A549 (cell line): Measurements from ENCODE around the gene TAF10.

Source experiments
- ESRRA ChIP-seq: fragments of 150-350 bp; IDR thresholded peaks from 2 replicates; pipeline ENCODE4 v1.6.1; 2014; ENCODE audit warnings: mild to moderate bottlenecking, low read length, borderline replicate concordance
- FOSB ChIP-seq: fragments of 250-450 bp; sonication (Bioruptor Pico); IDR thresholded peaks from 2 replicates; pipeline ENCODE4 v1.5.0; 2020; ENCODE audit warnings: mild to moderate bottlenecking, moderate library complexity
- JUN ChIP-seq, 2 experiments: fragments of >200 bp; sonication (Bioruptor Twin); formaldehyde crosslinking; IDR thresholded peaks; 2 replicates in 1 of 2; 3 replicates in 1 of 2; pipeline ENCODE4 v1.6.1; 2016 to 2017
- KDM1A ChIP-seq: fragments of 200-600 bp; sonication (generic); IDR thresholded peaks from 2 replicates; pipeline ENCODE4 v1.6.1; 2016; ENCODE audit warnings: low read depth, mild to moderate bottlenecking
- MAZ ChIP-seq: fragments of 150-350 bp; IDR thresholded peaks from 2 replicates; pipeline ENCODE4 v1.6.1; 2014; ENCODE audit warnings: antibody characterized with exemption, low read depth, low read length, borderline replicate concordance
- NR3C1 ChIP-seq: fragments of >200 bp; sonication (Bioruptor Twin); formaldehyde crosslinking; IDR thresholded peaks from 3 replicates; pipeline ENCODE4 v1.6.1; 2017
- POLR2A ChIP-seq: IDR thresholded peaks from 2 replicates; pipeline ENCODE4 v1.6.1; 2012; ENCODE audit warnings: mild to moderate bottlenecking, low read length
- TP53 ChIP-seq: fragments of 250-450 bp; sonication (Bioruptor Pico); IDR thresholded peaks from 2 replicates; pipeline ENCODE4 v1.5.0; 2021; ENCODE audit warnings: mild to moderate bottlenecking, moderate library complexity
- TF ChIP-seq, protein P1 (sequence below): fragments of >200 bp; sonication (Bioruptor Twin); formaldehyde crosslinking; IDR thresholded peaks from 3 replicates; pipeline ENCODE4 v1.5.1; 2016

DNA sequence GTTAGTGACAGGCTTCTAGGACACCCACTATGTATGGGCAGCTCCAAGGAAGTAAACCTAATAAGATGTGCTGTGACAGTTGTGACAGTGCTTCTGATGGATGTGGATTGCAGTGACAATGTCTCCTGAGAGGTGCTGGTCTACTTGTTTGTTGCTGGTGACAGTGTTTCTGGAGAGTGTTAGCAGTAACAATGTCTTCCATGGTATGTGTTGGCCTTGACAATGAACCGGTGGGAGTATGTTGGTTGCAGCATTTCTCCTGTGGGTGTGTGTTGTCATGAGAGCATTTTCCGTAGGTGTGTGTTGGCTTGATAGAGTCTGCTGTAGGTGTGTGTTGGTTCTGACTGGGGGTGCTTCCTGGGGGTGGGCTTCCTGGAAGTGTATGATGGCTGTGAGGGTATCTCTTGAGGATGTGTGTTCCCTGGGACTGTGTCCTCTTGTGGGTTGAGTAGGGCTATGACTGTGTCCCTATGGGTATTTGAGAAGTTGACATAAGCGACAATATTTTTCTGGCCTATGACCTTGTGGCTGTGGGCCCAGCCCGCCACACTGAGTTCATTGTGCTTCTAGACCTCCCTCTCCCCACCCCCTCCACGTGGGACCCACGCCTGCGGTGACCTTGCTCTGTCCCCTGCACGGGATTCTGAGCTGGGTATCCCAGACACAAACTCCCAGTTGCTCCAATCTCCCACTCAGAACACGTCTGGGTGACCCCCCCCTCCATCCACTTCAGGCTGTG is 42.4 kb upstream of the TAF10 start:
- TF ChIP-seq, protein P1, sequence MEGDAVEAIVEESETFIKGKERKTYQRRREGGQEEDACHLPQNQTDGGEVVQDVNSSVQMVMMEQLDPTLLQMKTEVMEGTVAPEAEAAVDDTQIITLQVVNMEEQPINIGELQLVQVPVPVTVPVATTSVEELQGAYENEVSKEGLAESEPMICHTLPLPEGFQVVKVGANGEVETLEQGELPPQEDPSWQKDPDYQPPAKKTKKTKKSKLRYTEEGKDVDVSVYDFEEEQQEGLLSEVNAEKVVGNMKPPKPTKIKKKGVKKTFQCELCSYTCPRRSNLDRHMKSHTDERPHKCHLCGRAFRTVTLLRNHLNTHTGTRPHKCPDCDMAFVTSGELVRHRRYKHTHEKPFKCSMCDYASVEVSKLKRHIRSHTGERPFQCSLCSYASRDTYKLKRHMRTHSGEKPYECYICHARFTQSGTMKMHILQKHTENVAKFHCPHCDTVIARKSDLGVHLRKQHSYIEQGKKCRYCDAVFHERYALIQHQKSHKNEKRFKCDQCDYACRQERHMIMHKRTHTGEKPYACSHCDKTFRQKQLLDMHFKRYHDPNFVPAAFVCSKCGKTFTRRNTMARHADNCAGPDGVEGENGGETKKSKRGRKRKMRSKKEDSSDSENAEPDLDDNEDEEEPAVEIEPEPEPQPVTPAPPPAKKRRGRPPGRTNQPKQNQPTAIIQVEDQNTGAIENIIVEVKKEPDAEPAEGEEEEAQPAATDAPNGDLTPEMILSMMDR, result no peak
- TF ChIP-seq TP53 (no peak), FOSB (no peak), NR3C1 (no peak), KDM1A (no peak), ESRRA (no peak), MAZ (no peak), POLR2A (no peak), JUN (IDR thresholded peaks at IDR 0.05) (no peak)
